CD14-positive monocyte (primary cell): ENCODE measurements around the gene PDE7B. TPM values are rescaled to one million over a fixed set of nuclear protein-coding genes. Genes with fewer than 3 reads are reported as not detected.

Experiments used
- DNase-seq, 3 donors: peaks; one replicate each; pipeline ENCODE4 v3.0.0-alpha.2; 2011 to 2022
- H2AFZ ChIP-seq: 2 replicates; pipeline ENCODE4 v1.6.0; 2012; ENCODE audit warnings: mild to moderate bottlenecking, low read depth, low read length, inconsistent platforms; ENCODE audit not compliant: insufficient read depth, poor library complexity, severe bottlenecking
- H3K27ac ChIP-seq, 2 donors: 1 replicate in 1 of 2; 2 replicates in 1 of 2; pipeline ENCODE4 v1.5.1; 2012 to 2013; ENCODE audit warnings: low read length in 2 of 2, control low read depth in 1 of 2, inconsistent platforms in 1 of 2, low read depth in 1 of 2, mild to moderate bottlenecking in 1 of 2
- H3K27me3 ChIP-seq, 2 donors: one replicate each; pipeline versions ENCODE4 v1.6.0 to v1.6.1; 2011 to 2013; ENCODE audit warnings: low read length in 2 of 2; ENCODE audit not compliant: control insufficient read depth in 2 of 2, insufficient read depth in 2 of 2
- H3K36me3 ChIP-seq, 2 donors: replicated peaks in 1 of 2; 1 replicate in 1 of 2; 2 replicates in 1 of 2; pipeline versions ENCODE4 v1.5.1 to v1.6.1; 2012 to 2013; ENCODE audit warnings: low read length in 2 of 2, control low read depth in 1 of 2, inconsistent platforms in 1 of 2, mild to moderate bottlenecking in 1 of 2; ENCODE audit not compliant: insufficient read depth in 2 of 2, control insufficient read depth in 1 of 2
- H3K4me1 ChIP-seq, 2 donors: 1 replicate in 1 of 2; 2 replicates in 1 of 2; pipeline versions ENCODE4 v1.5.1 to v1.6.1; 2012 to 2013; ENCODE audit warnings: low read length in 2 of 2, control low read depth in 1 of 2, inconsistent platforms in 1 of 2, mild to moderate bottlenecking in 1 of 2, moderate library complexity in 1 of 2; ENCODE audit not compliant: insufficient read depth in 2 of 2, control insufficient read depth in 1 of 2
- H3K4me2 ChIP-seq: replicated peaks from 2 replicates; pipeline ENCODE3; 2012; ENCODE audit warnings: low read length, moderate library complexity, mild to moderate bottlenecking; ENCODE audit not compliant: poor library complexity, severe bottlenecking; ENCODE audit errors: extremely low read depth
- H3K4me3 ChIP-seq, 3 experiments: fragments of 200-600 bp in 1 of 3; sonication (generic) in 1 of 3; replicated peaks in 1 of 3; 1 replicate in 2 of 3; 2 replicates in 1 of 3; pipeline ENCODE4 v1.5.1; 2011 to 2013; ENCODE audit warnings: low read length in 3 of 3, mild to moderate bottlenecking in 3 of 3, control low read depth in 2 of 3, low read depth in 2 of 3, inconsistent platforms in 1 of 3, moderate library complexity in 1 of 3
- H3K79me2 ChIP-seq: 2 replicates; pipeline ENCODE4 v1.6.0; 2012; ENCODE audit warnings: mild to moderate bottlenecking, control low read depth, inconsistent platforms, low read length, moderate library complexity; ENCODE audit not compliant: insufficient read depth
- H3K9ac ChIP-seq: 2 replicates; pipeline ENCODE4 v1.6.0; 2017; ENCODE audit warnings: low read length, mild to moderate bottlenecking; ENCODE audit not compliant: insufficient read depth, poor library complexity, severe bottlenecking
- H3K9me3 ChIP-seq, 2 donors: replicated peaks in 1 of 2; 1 replicate in 1 of 2; 2 replicates in 1 of 2; pipeline versions ENCODE4 v1.5.1 to v1.6.1; 2012 to 2013; ENCODE audit warnings: low read length in 2 of 2, control low read depth in 1 of 2; ENCODE audit not compliant: control insufficient read depth in 1 of 2, insufficient read depth in 1 of 2
- H4K20me1 ChIP-seq: 2 replicates; pipeline ENCODE4 v1.6.0; 2012; ENCODE audit warnings: mild to moderate bottlenecking, low read length, control low read depth, moderate library complexity; ENCODE audit not compliant: insufficient read depth
- H3K27ac Mint-ChIP-seq, 7 donors: one replicate each; pipeline ENCODE4 v1.8.0; 2020; ENCODE audit warnings: mild to moderate bottlenecking in 7 of 7, mixed read lengths in 7 of 7, moderate library complexity in 6 of 7, inconsistent platforms in 2 of 7
- H3K27me3 Mint-ChIP-seq, 3 donors: one replicate each; pipeline ENCODE4 v1.8.0; 2021 to 2022; ENCODE audit warnings: low read depth in 3 of 3, mild to moderate bottlenecking in 3 of 3, mixed read lengths in 3 of 3, moderate library complexity in 3 of 3, inconsistent platforms in 1 of 3
- H3K36me3 Mint-ChIP-seq, 2 donors: one replicate each; pipeline ENCODE4 v1.8.0; 2020; ENCODE audit warnings: mixed read lengths in 2 of 2, inconsistent platforms in 1 of 2, mild to moderate bottlenecking in 1 of 2
- H3K4me1 Mint-ChIP-seq: one replicate; pipeline ENCODE4 v1.8.0; 2020; ENCODE audit warnings: mild to moderate bottlenecking, mixed read lengths
- H3K4me3 Mint-ChIP-seq, 2 donors: one replicate each; pipeline ENCODE4 v1.8.0; 2020; ENCODE audit warnings: mild to moderate bottlenecking in 2 of 2, mixed read lengths in 2 of 2, moderate library complexity in 1 of 2
- H3K9me3 Mint-ChIP-seq, 7 donors: one replicate each; pipeline ENCODE4 v1.8.0; 2020 to 2022; ENCODE audit warnings: mixed read lengths in 7 of 7, mild to moderate bottlenecking in 6 of 7, moderate library complexity in 6 of 7, inconsistent platforms in 2 of 7
- CTCF ChIP-seq: fragments of 200-600 bp; IDR thresholded peaks from one replicate; pipeline ENCODE4 v1.8.0; 2022; ENCODE audit warnings: antibody characterized with exemption, mild to moderate bottlenecking
- WGBS: methylation state at CpG from one replicate; pipeline ENCODE4 v1.1.5; 2013; ENCODE audit warnings: missing lambda C conversion rate; ENCODE audit not compliant: insufficient coverage; 5-methylcytosine and 5-hydroxymethylcytosine counted together
- intact Hi-C, 2 donors: fragments of 100-400 bp; cut with micrococcal nuclease; formaldehyde crosslinking; loops; one replicate each; pipeline versions ENCODE4 v1.15.0 to v1.15.1; 2023
- polyA plus RNA-seq, 3 donors: library from polyadenylated mRNA; depleted of rRNA in 1 of 3; unstranded in 2 of 3; stranded (reverse) in 1 of 3; fragments of 300-500 nt in 2 of 3; fragments of >200 nt in 1 of 3; fragmentation: Illumina TruSeq in 2 of 3; gene quantifications; 1 replicate in 2 of 3; 2 replicates in 1 of 3; pipeline ENCODE4 v1.2.3, GENCODE V29; 2012 to 2021

PDE7B gene
- polyA plus RNA-seq, 3 donors: 0.37 to 1.1 (median 0.89) TPM

DNA sequence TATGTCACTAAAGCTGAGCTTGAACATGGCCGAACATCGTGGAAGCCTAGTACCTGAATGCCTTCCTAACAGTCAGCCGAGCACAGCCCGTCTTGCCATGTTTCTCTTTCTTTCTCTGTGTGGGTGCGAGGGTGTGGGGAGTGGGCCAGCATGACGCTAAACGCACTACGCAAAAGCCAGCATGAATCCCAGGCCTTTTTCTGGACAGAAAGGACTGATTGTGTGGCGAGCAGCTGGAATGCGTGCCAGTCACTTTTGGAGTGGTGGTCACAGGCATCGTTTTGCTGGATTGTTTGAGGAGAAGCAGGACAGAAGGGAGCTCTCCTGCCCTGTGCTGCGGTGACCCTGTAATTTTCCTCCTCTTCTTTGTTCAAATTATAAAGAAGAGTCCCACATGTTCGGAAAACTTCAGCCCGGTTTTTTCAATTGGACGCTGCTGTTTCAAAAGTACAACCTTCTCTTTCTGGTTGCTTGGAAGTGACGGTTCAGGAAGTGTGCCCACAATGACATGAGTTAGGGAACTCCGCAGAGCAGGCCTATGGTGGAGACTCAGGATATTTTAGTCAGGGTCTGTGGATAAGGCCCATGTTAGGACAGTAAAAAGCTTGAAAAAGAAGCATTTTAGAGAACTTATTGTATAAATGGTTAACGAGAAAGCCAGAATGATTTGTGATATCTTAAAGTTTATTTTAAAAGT lies 54.3 kb downstream of the PDE7B start:
- H3K79me2 ChIP-seq: no peaks in the 10 kb centered on the region
- DNase-seq: no peak
- no peak overlapping the region for H3K4me3 Mint-ChIP-seq
- no peaks in the 10 kb centered on the region for H4K20me1 ChIP-seq
- H2AFZ ChIP-seq: no peak overlapping the region
- H3K9me3 ChIP-seq: no peaks in the 10 kb centered on the region
- H3K4me1 Mint-ChIP-seq: no peaks in the 10 kb centered on the region
- H3K4me3 ChIP-seq: no peak overlapping the region
- H3K4me1 ChIP-seq: no peaks in the 10 kb centered on the region
- no peaks in the 10 kb centered on the region for H3K27me3 Mint-ChIP-seq
- H3K27ac ChIP-seq: no peak overlapping the region
- H3K36me3 Mint-ChIP-seq: no peaks in the 10 kb centered on the region
- H3K9ac ChIP-seq: no peak overlapping the region
- WGBS: 89% methylated on average over 13 of the region's 18 CpGs
- intact Hi-C loops: loop anchor here in 1 of 2 donors (5.0 kb wide), 1 partner anchor 228 kb away; no protein-coding TSS in a partner anchor
- H3K9me3 Mint-ChIP-seq: no peaks in the 10 kb centered on the region
- no peaks in the 10 kb centered on the region for H3K36me3 ChIP-seq
- H3K27me3 ChIP-seq: no peaks in the 10 kb centered on the region
- no peak overlapping the region for H3K27ac Mint-ChIP-seq
- no peak overlapping the region for H3K4me2 ChIP-seq
- no peak for TF ChIP-seq CTCF

DNA sequence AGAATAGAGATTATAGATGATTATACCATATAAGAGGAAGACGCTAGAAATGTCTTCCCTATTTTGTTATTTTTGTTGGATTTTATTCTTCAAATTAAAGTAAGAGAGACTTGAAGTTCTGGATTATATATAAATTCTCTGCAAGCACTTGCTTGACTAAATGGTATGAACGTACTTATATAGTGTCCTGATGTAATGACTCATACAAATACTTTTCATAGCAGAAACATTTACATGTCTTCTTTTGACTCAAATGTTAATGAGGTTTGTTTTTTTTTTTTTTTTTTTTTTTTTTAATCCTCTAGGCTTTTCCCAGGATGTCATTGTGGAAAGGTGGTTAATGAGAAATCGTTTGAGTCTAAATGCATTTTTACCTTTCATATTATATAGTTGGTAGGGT lies 55.0 kb downstream of the PDE7B start:
- DNase-seq: no peak
- Histone ChIP-seq H2AFZ (no peak overlapping the region), H3K79me2 (no peaks in the 10 kb centered on the region), H3K27me3 (no peaks in the 10 kb centered on the region), H4K20me1 (no peaks in the 10 kb centered on the region), H3K4me1 (no peaks in the 10 kb centered on the region), H3K27ac (no peak overlapping the region), H3K4me3 (no peak overlapping the region), H3K9me3 (no peaks in the 10 kb centered on the region), H3K4me2 (no peak overlapping the region), H3K36me3 (no peaks in the 10 kb centered on the region), H3K9ac (no peak overlapping the region)
- no peaks in the 10 kb centered on the region for H3K4me1 Mint-ChIP-seq
- TF ChIP-seq CTCF: no peak
- H3K27me3 Mint-ChIP-seq: no peaks in the 10 kb centered on the region
- H3K36me3 Mint-ChIP-seq: no peaks in the 10 kb centered on the region
- intact Hi-C loops: loop anchor here in 1 of 2 donors (5.0 kb wide), 1 partner anchor 229 kb away; no protein-coding TSS in a partner anchor
- no CpG with 5 or more reads among the region's 3 CpGs for WGBS
- H3K9me3 Mint-ChIP-seq: no peaks in the 10 kb centered on the region
- H3K27ac Mint-ChIP-seq: no peak overlapping the region
- H3K4me3 Mint-ChIP-seq: no peak overlapping the region
